CD4-positive, alpha-beta T cell (primary cell): ENCODE measurements around the gene ATP6AP1. TPM values are rescaled to one million over a fixed set of nuclear protein-coding genes. Genes with fewer than 3 reads are reported as not detected.
"Not testable (repeated sequence)": the region's sequence is repeated elsewhere in the genome, so short reads cannot be mapped to it uniquely, and the experiment has no call there.

Experiments used
- ATAC-seq: fragments of 200-7000 bp; cut with Tn5 transposase; one replicate; pipeline ENCODE4 v1.10.0; 2022; ENCODE audit warnings: mild to moderate bottlenecking; ENCODE audit not compliant: poor library complexity
- CTCF ChIA-PET: fragments of 350-600 bp; sonication (Branson Sonifier 250); formaldehyde crosslinking; loops from one replicate; lab custom pipeline; 2021; ENCODE audit warnings: antibody characterized with exemption, inconsistent platforms; lab: Charles Lee
- POLR2A ChIA-PET: fragments of 350-600 bp; sonication (Branson Sonifier 250); formaldehyde crosslinking; loops from one replicate; lab custom pipeline; 2021; ENCODE audit warnings: antibody characterized with exemption, inconsistent platforms; lab: Charles Lee
- DNase-seq, 14 experiments: peaks; one replicate each; pipeline ENCODE4 v3.0.0-alpha.2; 2013 to 2020; ENCODE audit warnings: mixed read lengths in 2 of 14
- H3K27ac ChIP-seq, 2 donors: one replicate each; pipeline versions ENCODE4 v1.5.1 to v1.7.0; 2013; ENCODE audit warnings: low read length in 2 of 2, low read depth in 1 of 2, mild to moderate bottlenecking in 1 of 2
- H3K27me3 ChIP-seq, 2 experiments: 1 replicate in 1 of 2; 2 replicates in 1 of 2; pipeline versions ENCODE4 v1.6.1 to v1.7.0; 2013; ENCODE audit warnings: low read length in 2 of 2, control low read depth in 1 of 2, mild to moderate bottlenecking in 1 of 2, moderate library complexity in 1 of 2; ENCODE audit not compliant: insufficient read depth in 2 of 2, control insufficient read depth in 1 of 2
- H3K36me3 ChIP-seq: one replicate; pipeline ENCODE4 v1.6.1; 2013; ENCODE audit warnings: low read length, control low read depth; ENCODE audit not compliant: insufficient read depth
- H3K4me1 ChIP-seq: one replicate; pipeline ENCODE4 v1.6.1; 2013; ENCODE audit warnings: low read length, control low read depth; ENCODE audit not compliant: insufficient read depth
- H3K4me3 ChIP-seq: one replicate; pipeline ENCODE4 v1.5.1; 2013; ENCODE audit warnings: mild to moderate bottlenecking, low read length, moderate library complexity
- H3K9me3 ChIP-seq, 2 experiments: 1 replicate in 1 of 2; 2 replicates in 1 of 2; pipeline versions ENCODE4 v1.6.1 to v1.7.0; 2013; ENCODE audit warnings: low read length in 2 of 2, mild to moderate bottlenecking in 2 of 2, control low read depth in 1 of 2, moderate library complexity in 1 of 2; ENCODE audit not compliant: control insufficient read depth in 1 of 2, insufficient read depth in 1 of 2
- H3K27ac Mint-ChIP-seq: one replicate; pipeline ENCODE4 v1.8.0; 2020; ENCODE audit warnings: mixed read lengths
- H3K27me3 Mint-ChIP-seq: one replicate; pipeline ENCODE4 v1.8.0; 2021; ENCODE audit warnings: mixed read lengths
- H3K36me3 Mint-ChIP-seq: one replicate; pipeline ENCODE4 v1.8.0; 2021; ENCODE audit warnings: low read depth, mixed read lengths
- H3K4me1 Mint-ChIP-seq: one replicate; pipeline ENCODE4 v1.8.0; 2021; ENCODE audit warnings: low read depth, mixed read lengths
- H3K4me3 Mint-ChIP-seq: one replicate; pipeline ENCODE4 v1.8.0; 2020; ENCODE audit warnings: mild to moderate bottlenecking, mixed read lengths
- H3K9me3 Mint-ChIP-seq: one replicate; pipeline ENCODE4 v1.8.0; 2020; ENCODE audit warnings: mixed read lengths
- intact Hi-C, 2 experiments: fragments of 100-400 bp; cut with DNase I in 1 of 2; cut with micrococcal nuclease in 1 of 2; formaldehyde crosslinking; loops; one replicate each; pipeline versions ENCODE4 v1.15.1 to v1.9.0; 2023 to 2025; cut with DNase I, micrococcal nuclease
- total RNA-seq, 174 experiments: library from RNA in 2 of 174; stranded (reverse) in 2 of 174; gene quantifications; one replicate each; pipeline ENCODE4 v1.2.3 and lab custom pipeline; 2021 to 2026
- TF ChIP-seq, protein P1 (sequence below): fragments of 200-600 bp; IDR thresholded peaks from one replicate; pipeline ENCODE4 v1.8.0; 2022; ENCODE audit warnings: antibody characterized with exemption, mild to moderate bottlenecking

Gene ATP6AP1
- total RNA-seq, 2 experiments from 2014 or later: 31.4 to 40.8 TPM

GRCh38 chrX:154384284-154384892 lies 44.1 kb upstream of the ATP6AP1 start:
- intact Hi-C loops: no loop called here
- no peaks in the 10 kb centered on the region for H3K27me3 ChIP-seq
- Mint-ChIP-seq H3K27me3 (no peaks in the 10 kb centered on the region), H3K27ac (peak overlapping the region; percentile 30), H3K36me3 (peaks cover 31% of the 10 kb centered on the region), H3K4me1 (peaks cover 5% of the 10 kb centered on the region), H3K4me3 (no peak overlapping the region), H3K9me3 (no peaks in the 10 kb centered on the region)
- H3K9me3 ChIP-seq: no peaks in the 10 kb centered on the region
- no peak overlapping the region for H3K27ac ChIP-seq
- TF ChIP-seq, protein P1, sequence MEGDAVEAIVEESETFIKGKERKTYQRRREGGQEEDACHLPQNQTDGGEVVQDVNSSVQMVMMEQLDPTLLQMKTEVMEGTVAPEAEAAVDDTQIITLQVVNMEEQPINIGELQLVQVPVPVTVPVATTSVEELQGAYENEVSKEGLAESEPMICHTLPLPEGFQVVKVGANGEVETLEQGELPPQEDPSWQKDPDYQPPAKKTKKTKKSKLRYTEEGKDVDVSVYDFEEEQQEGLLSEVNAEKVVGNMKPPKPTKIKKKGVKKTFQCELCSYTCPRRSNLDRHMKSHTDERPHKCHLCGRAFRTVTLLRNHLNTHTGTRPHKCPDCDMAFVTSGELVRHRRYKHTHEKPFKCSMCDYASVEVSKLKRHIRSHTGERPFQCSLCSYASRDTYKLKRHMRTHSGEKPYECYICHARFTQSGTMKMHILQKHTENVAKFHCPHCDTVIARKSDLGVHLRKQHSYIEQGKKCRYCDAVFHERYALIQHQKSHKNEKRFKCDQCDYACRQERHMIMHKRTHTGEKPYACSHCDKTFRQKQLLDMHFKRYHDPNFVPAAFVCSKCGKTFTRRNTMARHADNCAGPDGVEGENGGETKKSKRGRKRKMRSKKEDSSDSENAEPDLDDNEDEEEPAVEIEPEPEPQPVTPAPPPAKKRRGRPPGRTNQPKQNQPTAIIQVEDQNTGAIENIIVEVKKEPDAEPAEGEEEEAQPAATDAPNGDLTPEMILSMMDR: no peak
- H3K4me1 ChIP-seq: peaks cover 19% of the 10 kb centered on the region
- ChIA-PET CTCF (no interaction called here), POLR2A (interaction anchor here (1.4 kb wide), 1 partner anchor 13 kb away, joined by 5 read pairs; no protein-coding TSS in a partner anchor)
- no peak overlapping the region for H3K4me3 ChIP-seq
- peaks cover 8% of the 10 kb centered on the region for H3K36me3 ChIP-seq
- no peak for DNase-seq
- no peak for ATAC-seq

GRCh38 chrX:154388094-154388493 lies 40.4 kb upstream of the ATP6AP1 start:
- H3K27ac ChIP-seq, DNase-seq, H3K4me3 Mint-ChIP-seq, POLR2A ChIA-PET, H3K4me1 ChIP-seq, H3K36me3 ChIP-seq, H3K4me3 ChIP-seq, intact Hi-C loops, H3K27ac Mint-ChIP-seq, CTCF ChIA-PET, H3K9me3 Mint-ChIP-seq, H3K27me3 Mint-ChIP-seq, H3K27me3 ChIP-seq, H3K4me1 Mint-ChIP-seq, H3K36me3 Mint-ChIP-seq, H3K9me3 ChIP-seq: not testable (repeated sequence)
- peak; percentile 23 for ATAC-seq

- H3K4me1 ChIP-seq, H3K9me3 ChIP-seq, H3K27me3 Mint-ChIP-seq, H3K36me3 Mint-ChIP-seq, CTCF ChIA-PET, H3K27me3 ChIP-seq, H3K4me3 Mint-ChIP-seq, H3K4me1 Mint-ChIP-seq, intact Hi-C loops, H3K4me3 ChIP-seq, H3K27ac ChIP-seq, ATAC-seq, POLR2A ChIA-PET, H3K27ac Mint-ChIP-seq, DNase-seq, H3K9me3 Mint-ChIP-seq, H3K36me3 ChIP-seq: not testable (repeated sequence)
These were observed 39.8 kb upstream of the ATP6AP1 start for GRCh38 chrX:154388649-154389048.

DNA sequence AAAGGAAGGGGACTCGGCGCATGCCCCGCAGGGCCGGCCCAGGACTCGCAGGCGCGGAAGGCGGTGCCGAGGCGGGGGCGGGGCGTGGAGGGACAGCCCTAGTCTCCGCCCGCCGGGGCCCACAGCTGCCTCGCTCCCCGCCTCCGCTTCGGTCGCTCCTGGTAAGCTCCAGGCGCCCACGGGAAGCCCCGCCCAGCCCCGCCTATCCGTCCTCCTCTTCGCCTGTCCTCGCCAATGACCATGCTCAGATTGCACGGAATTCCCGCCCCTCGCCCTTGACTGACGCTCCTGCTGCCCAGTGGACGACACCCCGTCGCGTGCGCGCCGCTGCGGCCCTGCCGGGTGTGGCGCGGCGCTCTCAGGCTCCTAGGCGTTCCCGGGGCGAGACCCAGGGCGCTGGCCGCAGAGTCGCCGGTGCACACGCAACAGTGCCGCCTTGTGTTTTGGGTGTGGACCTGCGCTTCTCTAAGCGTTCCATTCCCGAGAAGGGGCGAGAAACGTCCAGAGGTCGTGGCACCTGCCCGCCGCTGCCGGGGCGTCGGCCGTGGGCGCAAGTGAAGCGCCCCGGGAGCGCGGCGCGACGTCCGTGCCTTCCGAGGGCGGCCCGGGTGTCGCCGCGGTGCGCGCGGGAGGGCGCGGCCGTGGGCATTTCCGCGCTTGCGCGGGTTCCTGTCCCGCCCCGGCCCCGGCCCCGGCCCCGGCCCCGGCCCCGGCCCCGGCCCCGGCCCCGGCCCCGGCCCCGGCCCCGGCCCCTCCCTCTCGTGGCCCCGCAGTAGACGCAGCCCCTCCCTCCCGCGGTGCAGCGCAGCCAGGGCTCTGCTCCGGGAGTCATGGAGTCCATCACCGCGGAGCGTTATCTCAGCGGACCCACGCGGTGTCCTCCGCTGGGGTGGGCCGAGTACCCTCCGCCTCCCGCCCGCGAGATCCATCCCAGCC lies 38.4 kb upstream of the ATP6AP1 start:
- intact Hi-C loops, H3K36me3 Mint-ChIP-seq, H3K4me3 Mint-ChIP-seq: not testable (repeated sequence)

GRCh38 chrX:154396363-154396762 lies 32.1 kb upstream of the ATP6AP1 start:
- POLR2A ChIA-PET: interaction anchor here (1.8 kb wide), 1 partner anchor 32 kb away, joined by 8 read pairs; the partner anchor contains the start of gene ATP6AP1
- peaks cover 22% of the 10 kb centered on the region for H3K4me1 Mint-ChIP-seq
- not testable (repeated sequence) for H3K27ac ChIP-seq, H3K9me3 Mint-ChIP-seq, H3K27me3 Mint-ChIP-seq, H3K27me3 ChIP-seq, H3K4me3 ChIP-seq, H3K9me3 ChIP-seq, ATAC-seq, DNase-seq
- intact Hi-C loops: loop anchor here in 1 of 2 experiments (5.0 kb wide), 1 partner anchor 136 kb away; no protein-coding TSS in a partner anchor
- CTCF ChIA-PET: interaction anchor here (1.6 kb wide), 1 partner anchor 94 kb away, joined by 3 read pairs; the partner anchor contains the start of gene SLC10A3
- H3K36me3 ChIP-seq: peaks cover 23% of the 10 kb centered on the region
- H3K4me3 Mint-ChIP-seq: peak overlapping the region; percentile 98
- peaks cover 34% of the 10 kb centered on the region for H3K36me3 Mint-ChIP-seq
- H3K27ac Mint-ChIP-seq: peak overlapping the region; percentile 99
- H3K4me1 ChIP-seq: peaks cover 27% of the 10 kb centered on the region

More for the DNA sequence above, 38.4 kb upstream of the ATP6AP1 start:
- H3K4me1 Mint-ChIP-seq, H3K36me3 ChIP-seq, H3K4me1 ChIP-seq, H3K27ac ChIP-seq, H3K4me3 ChIP-seq, CTCF ChIA-PET, H3K27ac Mint-ChIP-seq, POLR2A ChIA-PET, H3K9me3 Mint-ChIP-seq, H3K27me3 Mint-ChIP-seq, H3K27me3 ChIP-seq, DNase-seq, H3K9me3 ChIP-seq: not testable (repeated sequence)
- peak; percentile 72 for ATAC-seq
